Bronchial epithelial cell (primary cell): ENCODE measurements around the gene CACNA1D. TPM values are rescaled to one million over a fixed set of nuclear protein-coding genes. Genes with fewer than 3 reads are reported as not detected.

Experiments used
- DNase-seq: peaks from one replicate; pipeline ENCODE4 v3.0.0-alpha.2; 2010; ENCODE audit warnings: low read depth
- FAIRE-seq: peaks from 2 replicates; lab custom pipeline; 2011; peaks lifted over from hg19 to GRCh38; lab: Jason Lieb, UNC
- H3K27me3 ChIP-seq: 2 replicates; pipeline ENCODE4 v1.5.1; 2011; ENCODE audit warnings: low read length; ENCODE audit not compliant: control insufficient read depth, insufficient read depth
- H3K36me3 ChIP-seq: 2 replicates; pipeline ENCODE4 v1.5.1; 2011; ENCODE audit warnings: low read length; ENCODE audit not compliant: control insufficient read depth, insufficient read depth
- H3K4me3 ChIP-seq: 2 replicates; pipeline ENCODE4 v1.5.1; 2011; ENCODE audit warnings: mild to moderate bottlenecking, low read depth, low read length, control low read depth
- CTCF ChIP-seq: IDR thresholded peaks from 2 replicates; pipeline ENCODE4 v1.5.1; 2011; ENCODE audit warnings: mild to moderate bottlenecking, moderate library complexity, low read length, control low read depth, inconsistent platforms; ENCODE audit not compliant: insufficient read depth, severe bottlenecking
- total RNA-seq: library from RNA; depleted of rRNA; stranded (reverse); fragments of >200 nt; gene quantifications from 2 replicates; pipeline ENCODE4 v1.2.1, GENCODE V29; 2014

The CACNA1D gene
- total RNA-seq, 1 donor from 2014 or later = 0.26 TPM

GRCh38 chr3:53588122-53588521 lies 93.7 kb downstream of the CACNA1D start:
- no peak for TF ChIP-seq CTCF
- DNase-seq (peak; percentile 87), FAIRE-seq (no peak)
- Histone ChIP-seq H3K27me3 (no peaks in the 10 kb centered on the region), H3K4me3 (no peak overlapping the region), H3K36me3 (no peaks in the 10 kb centered on the region)

- H3K4me3 ChIP-seq = no peak overlapping the region
- FAIRE-seq (no peak), DNase-seq (no peak)
- no peaks in the 10 kb centered on the region for H3K36me3 ChIP-seq
- H3K27me3 ChIP-seq = peaks cover 2% of the 10 kb centered on the region
- no peak for TF ChIP-seq CTCF
These were observed 94.8 kb downstream of the CACNA1D start for GRCh38 chr3:53589201-53589600.

- DNase-seq = no peak
- TF ChIP-seq CTCF = no peak
- peaks cover 2% of the 10 kb centered on the region for H3K27me3 ChIP-seq
- H3K4me3 ChIP-seq = no peak overlapping the region
- no peaks in the 10 kb centered on the region for H3K36me3 ChIP-seq
- FAIRE-seq = no peak
These were observed 95.4 kb downstream of the CACNA1D start for GRCh38 chr3:53589806-53590205.

GRCh38 chr3:53590606-53591005 lies 96.2 kb downstream of the CACNA1D start:
- H3K4me3 ChIP-seq = no peak overlapping the region
- TF ChIP-seq CTCF = no peak
- FAIRE-seq = no peak
- peaks cover 2% of the 10 kb centered on the region for H3K27me3 ChIP-seq
- H3K36me3 ChIP-seq = no peaks in the 10 kb centered on the region
- no peak for DNase-seq

GRCh38 chr3:53591646-53592045 lies 97.2 kb downstream of the CACNA1D start:
- no peaks in the 10 kb centered on the region for H3K36me3 ChIP-seq
- no peak overlapping the region for H3K4me3 ChIP-seq
- no peak for TF ChIP-seq CTCF
- FAIRE-seq = no peak
- no peak for DNase-seq
- H3K27me3 ChIP-seq = peaks cover 2% of the 10 kb centered on the region

- no peak overlapping the region for H3K4me3 ChIP-seq
- FAIRE-seq (no peak), DNase-seq (no peak)
- H3K27me3 ChIP-seq = peaks cover 2% of the 10 kb centered on the region
- TF ChIP-seq CTCF = no peak
- no peaks in the 10 kb centered on the region for H3K36me3 ChIP-seq
These were observed 98.5 kb downstream of the CACNA1D start for GRCh38 chr3:53592862-53593261.
